NOMO-1 treated with dmso at 0.1 percent for 144 hours (cell line): ENCODE results near the gene DST.
"Not testable (repeated sequence)": the region's sequence is repeated elsewhere in the genome, so short reads cannot be mapped to it uniquely, and the experiment has no call there.

Source experiments
- DNase-seq: peaks from one replicate; lab custom pipeline; 2025; ENCODE audit not compliant: unreplicated experiment; lab: John Stamatoyannopoulos, UW

DST gene

GRCh38 chr6:56663344-56663743 lies 20.7 kb upstream of the DST start:
- no peak for DNase-seq

GRCh38 chr6:56661338-56661737 lies 18.6 kb upstream of the DST start:
- DNase-seq, result not testable (repeated sequence)

GRCh38 chr6:56660381-56660730 lies 17.7 kb upstream of the DST start:
- DNase-seq, result no peak

GRCh38 chr6:56659721-56660380 lies 17.2 kb upstream of the DST start:
- no peak for DNase-seq

- DNase-seq, result no peak
These were observed 15.6 kb upstream of the DST start for GRCh38 chr6:56658326-56658725.

GRCh38 chr6:56657354-56657753 lies 14.7 kb upstream of the DST start:
- no peak for DNase-seq

- DNase-seq, result no peak
These were observed 13.8 kb upstream of the DST start for GRCh38 chr6:56656466-56656865.

- no peak for DNase-seq
These were observed 13.3 kb upstream of the DST start for GRCh38 chr6:56655996-56656395.

GRCh38 chr6:56655249-56655648 lies 12.6 kb upstream of the DST start:
- DNase-seq, result no peak

GRCh38 chr6:56652994-56653393 lies 10.3 kb upstream of the DST start:
- no peak for DNase-seq

- DNase-seq, result no peak
These were observed 9.5 kb upstream of the DST start for GRCh38 chr6:56652231-56652630.

- DNase-seq, result no peak
These were observed 7.5 kb upstream of the DST start for GRCh38 chr6:56650191-56650590.

GRCh38 chr6:56649782-56650181 lies 7.1 kb upstream of the DST start:
- DNase-seq, result no peak

- DNase-seq, result no peak
These were observed 6.5 kb upstream of the DST start for GRCh38 chr6:56649053-56649769.

- DNase-seq, result no peak
These were observed 4.6 kb upstream of the DST start for GRCh38 chr6:56647172-56647762.

GRCh38 chr6:56644366-56644765 lies 1.7 kb upstream of the DST start:
- no peak for DNase-seq

GRCh38 chr6:56643379-56644089 lies 845 bp upstream of the DST start:
- DNase-seq, result no peak

GRCh38 chr6:56640374-56640773 lies 2.3 kb downstream of the DST start:
- DNase-seq, result no peak

- DNase-seq, result no peak
These were observed 3.9 kb downstream of the DST start for GRCh38 chr6:56638760-56639159.

- DNase-seq, result no peak
These were observed 5.0 kb downstream of the DST start for GRCh38 chr6:56637640-56638039.

GRCh38 chr6:56628105-56628504 lies 14.6 kb downstream of the DST start:
- no peak for DNase-seq

GRCh38 chr6:56625356-56625755 lies 17.3 kb downstream of the DST start:
- no peak for DNase-seq
